Measurements from ENCODE around the gene CATSPERD. TPM values are rescaled to one million over a fixed set of nuclear protein-coding genes. Genes with fewer than 3 reads are reported as not detected.

Gene CATSPERD, protein sequence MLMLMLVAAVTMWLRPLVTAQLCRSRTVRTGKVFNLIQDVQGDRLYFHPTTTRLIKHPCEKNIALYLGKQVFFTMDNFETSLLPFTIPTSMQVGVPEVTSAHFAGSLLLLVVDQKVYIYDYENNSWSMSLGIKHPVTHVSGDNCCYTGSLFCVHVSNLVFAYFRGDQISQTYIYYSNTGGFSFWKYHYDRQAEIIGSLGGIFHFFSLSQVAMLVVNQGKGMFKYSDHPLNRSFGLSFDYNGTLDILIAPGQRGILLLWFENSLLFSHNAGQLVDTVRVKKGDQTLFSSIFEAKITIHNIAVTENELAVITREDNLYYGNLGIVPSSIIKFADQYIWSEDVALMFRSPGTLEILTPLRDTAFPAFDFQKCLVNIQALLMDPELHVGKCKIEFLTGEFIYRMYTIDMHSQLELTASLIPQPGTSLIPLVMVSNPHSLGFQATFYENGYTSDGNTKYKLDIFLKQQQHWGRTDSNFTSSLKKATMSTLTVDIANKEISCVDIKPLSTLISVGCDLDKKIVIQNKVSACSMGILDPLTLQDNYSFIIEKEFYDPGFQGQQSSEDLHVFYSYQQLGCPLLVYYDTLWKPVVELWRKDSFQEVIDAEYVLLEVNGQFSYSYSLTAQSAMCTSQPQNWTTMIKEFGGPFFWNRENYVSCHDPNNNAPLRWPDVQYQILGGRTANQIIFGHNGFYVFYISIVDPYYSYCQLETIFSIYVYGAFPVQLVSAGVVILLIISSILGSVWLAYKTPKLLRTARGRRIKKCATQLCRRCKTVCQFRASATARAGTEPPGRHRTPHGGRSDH
- not detected in 2 replicates for total RNA-seq

DNA sequence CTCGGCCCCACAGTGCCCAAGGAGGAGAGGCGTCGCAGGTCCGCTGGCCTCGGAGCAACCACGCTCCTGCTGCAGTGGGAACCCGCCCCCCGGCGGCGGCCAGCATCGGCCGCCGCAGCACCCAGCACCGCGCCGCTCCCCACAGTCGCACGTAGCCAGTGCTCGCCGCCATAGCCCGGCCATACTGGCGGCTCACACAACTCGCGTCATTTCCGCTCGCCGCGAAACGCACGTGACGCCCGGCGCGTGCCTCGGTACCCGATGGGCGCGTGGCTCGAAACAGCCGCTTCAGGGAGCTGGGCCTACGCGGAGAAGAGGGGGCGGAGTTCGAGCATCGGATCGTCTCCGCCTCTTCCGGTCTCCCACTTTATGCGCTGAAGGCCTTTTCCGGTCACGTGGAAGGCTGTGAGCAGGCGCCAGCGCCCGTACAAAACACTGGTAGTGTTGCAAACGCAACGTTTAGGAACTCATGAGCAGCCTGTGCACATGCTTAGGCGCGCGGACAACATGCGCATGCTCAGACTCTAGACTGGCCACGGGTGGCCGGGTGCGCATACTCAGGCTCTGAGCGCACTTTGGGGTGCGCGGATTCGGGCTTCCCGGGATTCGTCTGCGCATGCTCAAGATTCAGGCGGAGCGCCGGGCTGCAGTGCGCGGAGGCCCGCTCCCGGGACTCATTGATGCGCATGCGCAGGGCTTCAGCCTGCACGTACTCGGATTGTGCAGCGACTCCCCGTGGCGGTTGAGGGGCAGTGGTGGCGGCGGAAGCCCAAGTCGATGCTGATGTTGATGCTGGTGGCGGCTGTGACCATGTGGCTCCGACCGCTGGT lies at the start of gene CATSPERD, which contains the start of gene LONP1:
Gene CATSPERD (plus strand): TSS at position 677 of the 830 bp plus-strand sequence. CDS start 101 bp downstream, at position 778.
Gene LONP1 (minus strand): TSS at position 186 of the 830 bp plus-strand sequence. CDS start 14 bp downstream, at position 172.

DNA sequence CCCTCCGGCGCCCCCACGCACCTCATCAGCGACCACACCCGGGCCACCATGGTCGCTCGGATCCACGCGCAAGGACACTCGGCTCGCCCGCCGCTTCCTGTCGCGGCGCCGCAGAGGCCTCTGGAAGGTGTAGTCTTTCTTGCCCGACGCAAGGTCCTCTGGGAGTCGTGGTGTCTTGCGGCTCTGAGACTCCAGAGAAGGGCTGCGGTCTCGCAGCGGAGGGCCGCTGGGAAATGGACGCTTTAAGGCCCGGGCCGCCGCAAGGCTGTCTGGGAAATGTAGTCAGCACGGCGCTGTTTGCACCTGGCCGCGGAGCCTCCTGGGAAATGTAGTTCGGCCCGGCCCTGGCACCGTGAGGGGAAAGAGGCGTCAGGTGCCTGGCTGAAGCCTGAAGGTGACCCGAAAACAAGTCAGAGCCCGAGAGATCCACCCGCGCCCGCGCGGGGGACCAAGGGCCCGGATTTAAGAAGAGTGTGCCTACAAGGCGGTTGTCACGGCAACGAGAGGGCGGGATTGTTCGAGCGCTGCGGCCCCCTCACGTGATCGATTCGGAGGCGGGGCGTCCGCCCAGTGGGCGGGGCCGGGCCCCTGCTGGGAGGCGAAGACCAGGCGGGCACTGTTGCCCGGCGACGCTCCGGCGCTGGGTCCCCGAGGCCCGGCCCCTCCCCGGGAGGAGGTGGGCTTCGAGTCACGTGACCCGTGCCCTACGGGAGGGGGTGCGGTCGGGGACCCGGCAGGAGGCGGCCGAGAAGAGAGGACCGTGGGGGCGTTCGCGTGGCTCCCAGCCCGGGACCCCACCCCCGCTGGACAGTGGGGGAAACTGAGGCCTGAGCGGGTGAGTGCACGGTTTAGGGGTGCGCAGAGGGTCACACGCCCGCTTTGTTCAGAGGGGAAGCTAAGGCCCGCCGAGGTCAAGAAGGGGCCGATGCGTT lies 39.7 kb upstream of the CATSPERD start, which contains the start of the genes HSD11B1L and MICOS13:
Gene HSD11B1L (plus strand): TSS at position 591 of the 932 bp plus-strand sequence. CDS start 3,806 bp downstream, outside the sequence.
Gene MICOS13 (minus strand): TSS at position 80 of the 932 bp plus-strand sequence. CDS start 30 bp downstream, at position 50.

DNA sequence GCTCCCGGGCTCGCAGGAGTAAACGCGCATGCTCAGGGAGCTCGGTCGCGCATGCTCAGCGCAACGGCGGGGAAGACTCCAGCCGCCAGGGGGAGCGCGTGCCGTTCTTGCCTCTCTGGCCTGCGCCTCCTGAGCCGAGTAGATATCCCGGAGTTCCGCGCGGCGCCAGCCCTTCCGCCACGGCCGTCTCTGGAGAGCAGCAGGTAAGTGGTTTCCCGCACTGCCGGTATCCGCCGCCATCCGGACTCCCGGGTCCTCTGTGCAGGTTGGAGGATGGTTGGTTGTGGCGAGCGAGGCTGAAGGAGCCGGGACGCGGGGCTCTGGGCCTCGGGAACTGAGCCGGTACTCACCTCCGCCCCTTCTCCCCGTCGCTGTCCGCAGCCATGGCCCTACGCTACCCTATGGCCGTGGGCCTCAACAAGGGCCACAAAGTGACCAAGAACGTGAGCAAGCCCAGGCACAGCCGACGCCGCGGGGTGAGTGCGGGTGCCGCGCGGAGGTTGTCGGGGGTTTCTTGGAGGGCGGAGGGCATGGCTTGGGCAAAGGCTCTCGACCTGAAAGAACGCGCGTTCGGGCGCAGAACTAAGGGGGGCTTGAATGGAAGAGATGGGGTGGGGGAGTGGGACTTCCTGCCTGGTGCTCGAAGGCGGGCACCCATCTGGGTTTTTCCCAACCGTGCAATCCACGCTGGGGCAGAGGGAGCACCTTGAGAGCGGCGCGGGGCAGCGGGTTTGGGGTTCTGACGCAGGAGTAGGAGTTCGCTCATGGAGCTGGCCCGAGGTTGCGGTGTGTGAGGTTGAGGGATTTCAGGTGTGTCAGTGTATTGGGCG lies 30.1 kb upstream of the CATSPERD start, which contains the start of gene RPL36:
Gene RPL36 (plus strand): TSS at position 171 of the 830 bp plus-strand sequence. CDS start 213 bp downstream, at position 384.

DNA sequence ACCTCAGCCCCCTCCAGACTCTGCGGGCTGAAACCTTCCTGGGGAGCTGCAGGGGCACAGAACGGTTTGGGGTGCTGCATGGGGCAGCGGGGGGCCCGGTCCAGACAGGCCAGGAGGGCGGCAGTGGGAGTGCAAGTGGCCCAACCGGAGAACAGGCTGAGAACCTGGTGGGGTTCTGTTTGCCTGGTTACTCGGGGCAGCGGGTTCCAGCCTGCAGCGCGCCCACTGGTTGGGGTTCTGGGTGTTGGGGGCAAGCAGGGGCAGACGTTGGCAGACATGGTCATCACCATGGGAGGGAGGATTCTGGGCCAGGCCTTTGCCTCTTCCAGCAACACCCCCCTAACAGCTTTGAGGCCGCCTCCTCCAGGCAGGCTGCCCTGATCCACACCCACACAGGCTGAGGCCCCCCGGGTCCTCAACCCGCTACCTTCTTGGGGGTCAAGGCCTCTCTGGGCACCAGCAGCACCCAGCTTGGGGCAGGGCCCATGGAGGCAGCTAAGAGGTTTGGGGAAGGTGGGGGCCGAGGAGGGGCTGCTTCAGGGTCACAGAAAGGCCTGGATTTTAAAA lies 64.2 kb downstream of the CATSPERD start, which contains the start of gene PRR22:
Gene PRR22 (minus strand): TSS at position 166 of the 567 bp plus-strand sequence. CDS start 86 bp downstream, at position 80.

DNA sequence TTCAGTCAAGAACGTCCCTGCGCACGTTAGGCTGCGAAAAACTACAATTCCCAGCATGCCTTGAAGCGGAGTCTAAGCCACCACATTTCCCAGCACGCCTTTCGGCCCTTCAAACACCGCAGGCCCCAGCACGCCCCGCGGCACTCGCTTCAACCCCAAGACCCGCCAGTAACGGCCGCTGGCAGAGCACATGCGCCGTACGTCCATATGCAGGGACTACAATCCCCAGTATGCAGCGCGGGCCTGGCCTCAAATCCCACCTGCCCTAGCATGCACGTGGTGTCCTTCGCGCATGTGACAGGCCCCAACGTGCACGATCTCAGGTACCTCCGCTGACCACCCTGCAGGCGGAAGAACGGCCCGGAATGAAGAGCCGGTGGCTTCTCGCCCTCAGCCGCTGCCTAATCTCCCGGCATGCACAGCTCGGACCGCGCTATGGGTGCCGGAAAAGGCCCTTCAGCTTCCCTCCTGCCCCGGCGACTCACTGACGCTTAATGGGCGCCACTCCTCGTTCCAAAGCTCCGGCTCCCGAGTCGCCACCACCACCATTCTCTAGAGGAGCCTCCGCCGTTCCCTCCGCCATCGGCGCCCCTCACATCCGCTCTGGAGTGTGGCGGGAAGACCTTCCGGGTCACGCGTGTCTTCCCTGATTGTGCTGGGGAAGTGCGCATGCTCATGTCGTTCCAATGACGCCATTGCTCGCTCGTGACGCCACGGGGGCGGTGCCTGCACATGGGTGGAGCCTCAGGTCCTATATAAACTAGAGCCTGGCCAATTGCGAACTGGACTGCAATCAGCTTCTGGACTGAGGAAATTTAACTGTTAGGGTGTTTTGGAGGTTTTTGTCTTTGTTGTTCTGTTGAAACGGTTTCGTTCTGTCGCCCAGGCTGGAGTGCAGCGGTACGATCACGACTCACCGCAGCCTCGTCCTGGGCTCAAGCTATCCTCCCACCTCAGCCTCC lies 70.4 kb downstream of the CATSPERD start, which contains the start of gene DUS3L:
Gene DUS3L (minus strand): TSS at position 605 of the 962 bp plus-strand sequence. CDS start 22 bp downstream, at position 583.

DNA sequence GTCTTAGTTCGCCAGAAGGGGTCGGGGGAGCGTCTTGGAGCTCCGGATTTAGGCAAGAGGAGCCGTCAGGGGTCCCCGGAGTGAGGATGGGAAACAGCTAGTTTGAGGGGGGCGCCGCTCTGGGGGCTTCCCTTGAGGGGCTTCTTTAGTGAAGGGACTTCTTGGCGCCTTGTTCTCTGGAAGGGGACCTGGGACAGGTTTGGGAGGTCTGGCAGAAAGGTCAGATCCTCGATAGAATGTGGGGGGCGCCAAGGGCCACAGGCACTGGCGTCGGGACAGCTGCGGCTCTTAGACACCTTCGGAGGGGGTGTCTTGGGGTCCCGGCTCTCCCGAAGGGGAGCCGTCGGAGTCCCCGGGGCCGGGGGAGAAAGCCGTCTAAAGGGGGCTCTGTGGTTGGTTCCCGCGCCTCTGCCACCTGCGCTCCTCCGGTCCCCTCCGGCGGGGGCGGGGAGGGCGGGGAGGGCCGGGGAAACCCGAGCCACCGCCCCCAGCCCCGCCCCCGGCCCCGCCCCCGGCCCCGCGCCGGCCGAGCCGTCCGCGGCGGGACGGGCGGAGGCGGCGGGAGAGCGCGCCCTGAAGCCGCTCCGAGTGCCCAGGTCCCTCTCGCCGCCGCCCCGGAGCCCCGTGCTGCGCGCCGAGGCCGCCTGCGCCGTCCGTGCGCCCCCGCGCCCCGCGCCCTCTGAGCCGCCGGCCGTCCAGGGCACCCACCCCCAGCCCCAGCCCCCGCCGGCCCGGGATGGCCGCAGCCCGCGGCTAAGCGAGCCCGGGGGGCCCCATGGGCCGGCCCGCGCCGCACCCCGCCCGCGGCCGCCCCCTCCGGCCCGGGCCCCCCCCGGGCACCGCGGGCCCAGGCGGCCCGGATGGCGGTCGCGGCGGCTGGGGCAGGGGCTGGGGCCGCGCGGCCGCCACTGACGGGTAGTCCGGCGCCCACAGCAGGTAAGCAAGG lies 84.4 kb downstream of the CATSPERD start, which contains the start of gene NRTN:
Gene NRTN (plus strand): TSS at position 552 of the 946 bp plus-strand sequence. CDS start 19,099 bp downstream, outside the sequence.

Other genes with a start within 250 kb of the CATSPERD start
- 0.13 and 0.66 TPM in 2 replicates for gene TINCR, start 152.7 kb upstream of the CATSPERD start, total RNA-seq
- gene SAFB2, start 97.9 kb upstream of the CATSPERD start, total RNA-seq: 30.6 and 41.2 TPM in 2 replicates
- 44.4 and 53.4 TPM in 2 replicates for gene SAFB, start 97.6 kb upstream of the CATSPERD start, total RNA-seq
- gene MICOS13, start 40.1 kb upstream of the CATSPERD start, total RNA-seq: 23.5 and 33.7 TPM in 2 replicates
- 16.0 and 18.8 TPM in 2 replicates for gene HSD11B1L, start 39.6 kb upstream of the CATSPERD start, total RNA-seq
- 299 and 374 TPM in 2 replicates for gene RPL36, start 30.3 kb upstream of the CATSPERD start, total RNA-seq
- 124 and 181 TPM in 2 replicates for gene LONP1, start 491 bp upstream of the CATSPERD start, total RNA-seq
- gene PRR22, start 64.1 kb downstream of the CATSPERD start, total RNA-seq: 0.13 and 0.33 TPM in 2 replicates
- 16.9 and 28.1 TPM in 2 replicates for gene DUS3L, start 70.5 kb downstream of the CATSPERD start, total RNA-seq
- gene NRTN, start 84.4 kb downstream of the CATSPERD start, total RNA-seq: 0.07 TPM in 1 of 2 replicates, not detected in the other
- not detected in 2 replicates for gene FUT6, start 119.1 kb downstream of the CATSPERD start, total RNA-seq
- not detected in 2 replicates for gene FUT3, start 130.8 kb downstream of the CATSPERD start, total RNA-seq
- 0.07 TPM in 1 of 2 replicates, not detected in the other for gene FUT5, start 149.9 kb downstream of the CATSPERD start, total RNA-seq
- 116 and 128 TPM in 2 replicates for gene NDUFA11, start 183.2 kb downstream of the CATSPERD start, total RNA-seq
- gene VMAC, start 184.2 kb downstream of the CATSPERD start, total RNA-seq: 5.0 and 5.9 TPM in 2 replicates
- 3.7 and 4.1 TPM in 2 replicates for gene CAPS, start 193.6 kb downstream of the CATSPERD start, total RNA-seq

Data from smooth muscle cell of the pulmonary artery (primary cell).